Tibial artery (tissue), 4 donors: Measurements from ENCODE around the gene GLRA3.

Source experiments
- DNase-seq, 2 donors: peaks; one replicate each; pipeline ENCODE4 v3.0.0-alpha.2; 2019
- H3K27ac ChIP-seq, 2 donors: fragments of 200-600 bp; sonication (generic) in 1 of 2; 1 replicate in 1 of 2; 2 replicates in 1 of 2; pipeline ENCODE4 v1.5.1; 2018 to 2019; ENCODE audit warnings: mild to moderate bottlenecking in 1 of 2
- H3K27me3 ChIP-seq, 2 donors: fragments of 200-600 bp; sonication (generic) in 1 of 2; one replicate each; pipeline versions ENCODE4 v1.5.1 to v1.6.0; 2016 to 2019
- H3K36me3 ChIP-seq, 3 donors: fragments of 200-600 bp; sonication (generic) in 2 of 3; one replicate each; pipeline ENCODE4 v1.5.1; 2016 to 2019; ENCODE audit warnings: mild to moderate bottlenecking in 2 of 3
- H3K4me1 ChIP-seq, 4 donors: fragments of 200-600 bp; sonication (generic) in 2 of 4; 1 replicate in 3 of 4; 2 replicates in 1 of 4; pipeline ENCODE4 v1.5.1; 2016 to 2019
- H3K4me3 ChIP-seq, 2 donors: fragments of 200-600 bp; sonication (generic) in 1 of 2; 1 replicate in 1 of 2; 2 replicates in 1 of 2; pipeline ENCODE4 v1.5.1; 2018 to 2019; ENCODE audit warnings: mild to moderate bottlenecking in 2 of 2
- H3K9me3 ChIP-seq, 3 donors: fragments of 200-600 bp; sonication (generic) in 1 of 3; one replicate each; pipeline ENCODE4 v1.5.1; 2016 to 2019
- CTCF ChIP-seq, 2 experiments: fragments of 200-600 bp in 1 of 2; fragments of 450-650 bp in 1 of 2; IDR thresholded peaks; one replicate each; pipeline ENCODE4 v1.5.1; 2017 to 2019; ENCODE audit warnings: antibody characterized with exemption in 2 of 2, mild to moderate bottlenecking in 1 of 2, moderate library complexity in 1 of 2
- intact Hi-C: fragments of 100-400 bp; cut with DNase I; formaldehyde crosslinking; loops from one replicate; pipeline ENCODE4 v1.15.0; 2023; ENCODE audit warnings: low total_unique reads

GLRA3 gene

GRCh38 chr4:174835536-174835935 lies 6.5 kb upstream of the GLRA3 start:
- H3K27me3 ChIP-seq = no peaks in the 10 kb centered on the region
- H3K36me3 ChIP-seq = no peaks in the 10 kb centered on the region
- no peak overlapping the region for H3K27ac ChIP-seq
- H3K4me1 ChIP-seq = no peaks in the 10 kb centered on the region
- TF ChIP-seq CTCF (IDR thresholded peaks at IDR 0.05) = no peak
- H3K9me3 ChIP-seq = no peaks in the 10 kb centered on the region
- intact Hi-C loops = no loop called here
- H3K4me3 ChIP-seq = no peak overlapping the region
- DNase-seq = no peak

GRCh38 chr4:174834477-174834876 lies 5.4 kb upstream of the GLRA3 start:
- H3K4me1 ChIP-seq = no peaks in the 10 kb centered on the region
- TF ChIP-seq CTCF (IDR thresholded peaks at IDR 0.05) = no peak
- no peak overlapping the region for H3K27ac ChIP-seq
- H3K36me3 ChIP-seq = no peaks in the 10 kb centered on the region
- intact Hi-C loops = no loop called here
- no peaks in the 10 kb centered on the region for H3K27me3 ChIP-seq
- no peak overlapping the region for H3K4me3 ChIP-seq
- no peaks in the 10 kb centered on the region for H3K9me3 ChIP-seq
- DNase-seq = no peak

GRCh38 chr4:174826660-174827059 lies 2.4 kb downstream of the GLRA3 start:
- Histone ChIP-seq H3K27ac (no peak overlapping the region), H3K27me3 (peaks cover 0 to 8% of the 10 kb centered on the region in 2 donors), H3K9me3 (no peaks in the 10 kb centered on the region), H3K36me3 (no peaks in the 10 kb centered on the region), H3K4me1 (peaks cover 0 to 8% (median 3%) of the 10 kb centered on the region in 4 donors), H3K4me3 (no peak overlapping the region)
- no peak for DNase-seq
- TF ChIP-seq CTCF (IDR thresholded peaks at IDR 0.05) = no peak
- intact Hi-C loops = no loop called here

- intact Hi-C loops = no loop called here
- Histone ChIP-seq H3K4me3 (no peak overlapping the region), H3K27me3 (no peaks in the 10 kb centered on the region), H3K9me3 (peaks cover 0 to 6% (median 0%) of the 10 kb centered on the region in 3 donors), H3K36me3 (no peaks in the 10 kb centered on the region), H3K4me1 (no peaks in the 10 kb centered on the region), H3K27ac (no peak overlapping the region)
- DNase-seq = no peak
- TF ChIP-seq CTCF (IDR thresholded peaks at IDR 0.05) = no peak
These were observed 13.8 kb downstream of the GLRA3 start for GRCh38 chr4:174815282-174815681.

GRCh38 chr4:174813292-174813691 lies 15.8 kb downstream of the GLRA3 start:
- no peak for TF ChIP-seq CTCF (IDR thresholded peaks at IDR 0.05)
- intact Hi-C loops = no loop called here
- no peak overlapping the region for H3K27ac ChIP-seq
- H3K4me3 ChIP-seq = no peak overlapping the region
- no peak for DNase-seq
- H3K27me3 ChIP-seq = no peaks in the 10 kb centered on the region
- no peaks in the 10 kb centered on the region for H3K36me3 ChIP-seq
- peaks cover 0 to 6% (median 0%) of the 10 kb centered on the region in 3 donors for H3K9me3 ChIP-seq
- no peaks in the 10 kb centered on the region for H3K4me1 ChIP-seq

GRCh38 chr4:174810834-174811233 lies 18.2 kb downstream of the GLRA3 start:
- DNase-seq = no peak
- H3K27me3 ChIP-seq = no peaks in the 10 kb centered on the region
- no peak for TF ChIP-seq CTCF (IDR thresholded peaks at IDR 0.05)
- H3K4me3 ChIP-seq = no peak overlapping the region
- intact Hi-C loops = no loop called here
- no peaks in the 10 kb centered on the region for H3K36me3 ChIP-seq
- H3K9me3 ChIP-seq = peaks cover 0 to 6% (median 0%) of the 10 kb centered on the region in 3 donors
- H3K4me1 ChIP-seq = no peaks in the 10 kb centered on the region
- no peak overlapping the region for H3K27ac ChIP-seq
